HG03460 (cell line): ENCODE results near the gene CRIM1.

ENCODE experiments used
- ATAC-seq: cut with Tn5 transposase; IDR thresholded peaks from one replicate; pipeline ENCODE4 v1.9.1; 2021; ENCODE audit not compliant: unreplicated experiment

Gene CRIM1

DNA sequence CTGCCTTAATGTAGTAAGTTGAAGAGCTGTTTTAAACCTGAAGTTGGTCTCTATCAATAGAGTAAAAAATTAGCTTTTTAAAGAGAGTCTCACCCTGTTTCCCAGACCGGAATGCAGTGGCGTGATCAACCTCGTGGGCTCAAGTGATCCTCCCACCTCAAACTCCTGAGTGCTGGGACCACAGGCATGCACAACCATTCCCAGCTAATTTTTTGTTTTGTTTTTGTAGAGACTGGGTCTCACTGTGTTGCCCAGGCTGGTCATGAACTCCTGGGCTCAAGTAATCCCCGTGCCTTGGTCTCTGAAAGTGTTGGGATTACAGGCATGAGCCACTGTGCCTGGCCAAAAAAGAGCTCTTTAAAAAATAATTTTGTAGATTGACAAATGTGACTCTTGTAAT lies 40.3 kb downstream of the CRIM1 start:
- ATAC-seq: no peak

DNA sequence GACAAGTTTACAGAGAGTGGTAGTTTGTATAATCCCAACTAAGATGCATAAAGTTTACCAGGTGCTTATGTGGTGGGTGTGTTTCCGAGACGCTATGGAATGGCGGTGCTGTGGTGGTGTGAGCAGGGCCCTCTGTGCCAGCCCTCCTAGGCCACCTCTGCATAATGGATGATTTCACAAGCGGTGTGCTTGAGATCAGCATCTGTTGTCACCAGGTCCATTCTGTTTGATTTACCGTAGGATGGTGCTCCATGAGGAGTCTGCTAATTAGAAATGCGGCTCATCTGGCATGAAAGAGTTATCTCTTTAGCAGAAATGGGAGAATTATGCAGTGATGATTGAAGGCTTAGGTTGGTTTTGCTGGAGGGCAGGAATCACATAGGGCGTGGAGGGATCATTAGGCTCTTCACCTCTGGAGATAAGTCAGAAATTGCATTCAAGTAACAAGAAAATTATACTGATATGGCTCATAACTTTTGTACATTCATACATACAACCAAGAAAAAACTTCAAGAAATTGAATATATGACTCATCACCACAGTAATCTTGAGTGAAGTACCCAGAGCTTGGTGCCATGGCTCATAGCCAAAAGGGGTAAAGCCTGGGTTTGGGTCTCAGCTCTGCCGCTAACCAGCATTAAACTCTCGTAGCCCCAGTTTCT lies 41.4 kb downstream of the CRIM1 start:
- ATAC-seq: no peak

- no peak for ATAC-seq
These were observed 42.3 kb downstream of the CRIM1 start for GRCh38 chr2:36397728-36398413.

GRCh38 chr2:36399050-36399449 lies 43.5 kb downstream of the CRIM1 start:
- no peak for ATAC-seq

DNA sequence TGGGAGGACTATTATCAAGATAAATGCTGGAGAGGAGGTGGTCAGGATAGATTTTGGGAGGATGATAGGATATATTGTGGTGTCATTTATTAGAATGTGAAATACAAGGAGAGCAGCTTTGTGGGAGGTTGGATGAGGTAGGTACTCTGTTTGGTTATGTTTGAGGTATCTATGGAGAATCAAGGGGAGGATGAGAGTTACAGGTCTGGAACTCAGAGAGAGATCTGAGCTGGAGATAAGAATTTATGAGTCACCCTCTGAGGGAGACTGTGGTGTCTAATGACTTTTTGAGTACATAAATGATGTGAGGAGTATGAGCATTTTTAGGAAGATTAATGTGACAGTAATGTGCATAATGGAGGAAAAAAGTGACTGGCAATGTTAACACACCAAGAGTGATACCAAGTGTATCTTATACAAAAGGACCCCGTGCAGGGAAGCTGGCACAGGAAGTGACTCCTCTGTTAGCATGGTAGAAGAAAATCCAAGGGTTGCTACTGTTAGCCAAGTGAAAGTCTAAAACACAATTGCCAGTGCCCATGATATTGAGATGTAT lies 48.2 kb downstream of the CRIM1 start:
- peak; percentile 50 for ATAC-seq

DNA sequence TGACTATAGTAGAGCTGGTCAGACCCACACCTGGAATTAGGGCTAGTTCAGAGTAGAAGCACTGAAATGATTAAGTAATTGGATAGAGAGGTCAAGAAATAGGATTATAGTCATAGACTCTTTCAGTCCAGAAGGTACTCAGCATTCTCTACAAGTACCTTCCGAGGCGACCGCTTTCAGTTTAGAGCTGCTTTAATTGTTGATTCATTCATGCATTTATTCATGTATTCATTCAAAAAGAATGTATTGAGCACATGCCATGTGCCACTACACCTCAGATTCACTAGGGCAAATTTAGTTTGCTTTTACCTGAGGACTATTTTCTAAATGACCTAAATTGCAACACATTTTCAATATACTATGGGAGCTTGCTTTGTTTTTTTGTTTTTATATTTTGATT lies 48.7 kb downstream of the CRIM1 start:
- ATAC-seq: no peak

- ATAC-seq: peak; percentile 56
These were observed 49.2 kb downstream of the CRIM1 start for GRCh38 chr2:36404754-36405153.

DNA sequence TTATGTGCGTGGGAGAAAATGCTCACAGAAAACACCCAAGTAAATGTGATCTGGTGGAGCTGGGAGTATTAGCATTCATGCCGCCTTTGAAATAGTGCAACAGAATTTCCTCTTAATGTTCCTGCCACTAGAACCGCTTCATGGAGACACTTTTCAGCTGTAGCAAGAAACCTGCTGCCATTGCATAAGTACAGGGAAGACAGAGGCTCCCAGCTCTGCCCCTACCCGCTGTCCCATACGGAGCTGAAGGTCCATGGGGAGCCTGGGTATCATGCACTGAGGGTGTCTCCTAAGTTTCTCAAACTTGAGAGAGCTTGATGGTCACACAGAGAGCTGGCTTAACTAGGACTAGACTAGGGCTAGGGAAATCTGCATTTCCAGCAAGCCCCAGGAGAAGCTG lies 49.6 kb downstream of the CRIM1 start:
- ATAC-seq: no peak

DNA sequence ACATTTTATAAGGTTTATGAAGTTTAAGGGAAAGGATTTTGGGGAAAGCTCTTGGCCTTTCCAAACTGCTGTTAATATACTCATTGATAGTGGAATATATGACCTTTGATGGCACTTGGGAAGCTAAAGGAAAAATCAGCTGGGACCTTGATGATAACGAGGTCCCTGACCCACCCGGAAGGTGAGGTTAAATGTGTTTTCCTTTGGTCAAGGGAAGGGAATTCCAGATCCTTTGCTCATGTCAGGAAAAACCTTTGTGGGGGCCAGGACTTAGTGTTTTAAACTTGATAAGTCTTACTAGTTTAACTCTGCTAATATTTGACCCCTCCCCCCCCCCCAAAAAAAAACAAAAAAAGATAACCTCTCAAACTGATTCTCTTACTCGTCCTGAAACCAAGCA lies 50.7 kb downstream of the CRIM1 start:
- ATAC-seq: no peak

GRCh38 chr2:36407413-36407812 lies 51.8 kb downstream of the CRIM1 start:
- no peak for ATAC-seq

- no peak for ATAC-seq
These were observed 52.7 kb downstream of the CRIM1 start for GRCh38 chr2:36408198-36408703.

DNA sequence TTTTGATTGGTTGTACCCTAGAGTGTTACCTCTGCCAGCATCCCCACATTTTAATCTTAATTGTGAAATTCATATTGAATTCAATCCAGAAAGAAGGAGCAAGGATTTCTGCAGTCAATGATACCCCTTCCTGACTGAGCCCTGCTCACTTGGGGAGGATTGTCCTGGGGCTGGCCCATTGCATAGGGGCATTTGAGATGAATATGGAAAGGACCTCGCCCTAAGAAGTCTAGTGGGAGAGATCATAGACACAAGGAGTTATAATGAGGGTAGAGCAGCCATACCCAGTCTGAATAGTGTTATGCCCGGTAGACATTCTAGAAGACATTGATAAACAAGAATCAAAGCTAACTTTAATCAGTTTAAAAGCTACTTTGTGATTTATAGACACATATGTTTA lies 53.8 kb downstream of the CRIM1 start:
- no peak for ATAC-seq

GRCh38 chr2:36409935-36410334 lies 54.4 kb downstream of the CRIM1 start:
- ATAC-seq: no peak

DNA sequence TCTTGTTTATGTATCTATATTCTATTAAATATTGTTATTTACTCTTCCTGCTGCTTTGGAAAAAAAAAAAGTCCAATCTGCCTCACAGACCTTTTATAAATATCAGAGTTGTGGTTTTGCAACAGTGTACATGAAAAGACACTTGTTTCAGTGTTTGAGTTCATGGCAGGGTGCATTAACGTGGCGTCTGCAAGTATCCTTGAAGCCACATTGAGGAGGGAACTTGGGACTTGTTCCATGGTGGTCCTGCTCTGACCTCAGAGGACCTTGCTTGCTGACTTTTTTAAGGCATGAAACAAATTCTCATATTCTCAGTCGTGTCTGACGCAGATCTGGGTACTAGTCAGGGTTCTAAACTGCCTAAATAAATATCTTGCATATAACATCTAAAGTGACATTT lies 55.1 kb downstream of the CRIM1 start:
- ATAC-seq: no peak

DNA sequence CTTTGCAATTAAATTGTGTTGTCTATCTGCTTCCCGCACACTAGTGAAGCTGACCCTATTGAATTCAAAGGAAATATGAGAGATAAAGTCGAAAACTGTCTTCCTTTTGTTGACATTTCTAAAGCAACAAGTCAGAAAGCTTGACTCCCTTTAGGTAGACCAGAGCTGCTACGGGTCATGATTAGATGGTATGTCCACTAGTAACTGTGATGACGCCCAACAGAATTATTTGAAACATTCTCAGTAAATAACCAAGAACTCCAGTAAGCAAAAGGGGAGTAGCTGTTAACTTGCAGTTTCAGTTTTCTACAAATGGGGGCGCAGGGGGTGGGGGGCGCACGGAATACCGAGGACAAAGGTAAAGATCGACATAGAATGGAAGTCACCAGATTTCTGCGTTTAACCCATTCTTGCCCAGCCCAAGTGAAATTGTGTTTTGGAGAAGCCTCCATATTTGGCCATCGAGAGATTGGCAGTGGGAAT lies 56.4 kb downstream of the CRIM1 start:
- no peak for ATAC-seq

DNA sequence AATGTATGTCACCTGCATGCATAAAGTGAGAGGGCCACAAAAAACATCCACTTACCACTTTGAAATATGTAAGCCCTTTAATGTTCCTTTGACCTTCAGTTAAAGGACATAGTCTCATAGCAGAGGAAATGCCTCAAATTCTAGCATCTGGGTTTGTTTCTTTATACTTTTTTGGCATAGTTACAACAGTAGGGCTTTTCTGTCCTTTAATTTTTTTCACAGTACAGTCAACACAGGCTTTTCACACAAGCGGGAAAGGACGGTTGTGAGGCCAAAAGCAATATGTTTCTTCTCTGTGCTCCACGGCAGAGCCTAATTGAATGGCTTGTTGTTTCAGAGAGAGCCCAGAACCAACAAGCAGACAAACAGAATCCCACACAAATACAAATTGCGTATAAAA lies 57.6 kb downstream of the CRIM1 start:
- no peak for ATAC-seq

GRCh38 chr2:36414307-36414706 lies 58.7 kb downstream of the CRIM1 start:
- no peak for ATAC-seq

DNA sequence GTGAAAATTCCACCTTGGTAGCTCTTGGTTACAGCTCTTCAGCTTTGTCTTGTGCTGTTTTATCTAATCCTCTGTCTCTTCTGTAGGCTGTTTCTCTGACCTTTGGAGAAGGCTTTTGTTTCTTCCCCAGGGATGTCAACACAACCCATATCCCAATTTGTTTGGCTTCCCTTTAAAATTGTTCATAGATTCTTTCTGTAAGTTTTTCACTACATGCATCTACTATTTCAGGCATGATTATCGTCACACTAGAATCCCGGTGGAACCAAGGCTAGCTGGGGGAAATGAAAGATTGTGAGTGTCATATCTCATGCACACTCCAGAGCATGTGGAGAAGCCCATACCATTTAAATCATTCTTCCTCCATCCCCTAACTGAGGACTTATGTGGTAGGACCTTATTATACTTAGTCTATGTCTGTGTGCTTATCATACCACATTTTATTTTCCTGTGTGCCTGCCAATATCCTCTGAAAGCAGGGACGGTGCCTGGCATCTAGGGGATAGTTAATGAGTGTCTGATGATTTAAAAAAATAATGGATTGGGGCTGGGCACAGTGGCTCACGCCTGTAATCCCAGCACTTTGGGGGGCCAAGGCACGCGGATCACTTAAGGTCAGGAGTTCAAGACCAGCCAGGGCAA lies 59.9 kb downstream of the CRIM1 start:
- no peak for ATAC-seq

GRCh38 chr2:36416370-36417165 lies 61.0 kb downstream of the CRIM1 start:
- no peak for ATAC-seq

- no peak for ATAC-seq
These were observed 65.1 kb downstream of the CRIM1 start for GRCh38 chr2:36420569-36421181.

DNA sequence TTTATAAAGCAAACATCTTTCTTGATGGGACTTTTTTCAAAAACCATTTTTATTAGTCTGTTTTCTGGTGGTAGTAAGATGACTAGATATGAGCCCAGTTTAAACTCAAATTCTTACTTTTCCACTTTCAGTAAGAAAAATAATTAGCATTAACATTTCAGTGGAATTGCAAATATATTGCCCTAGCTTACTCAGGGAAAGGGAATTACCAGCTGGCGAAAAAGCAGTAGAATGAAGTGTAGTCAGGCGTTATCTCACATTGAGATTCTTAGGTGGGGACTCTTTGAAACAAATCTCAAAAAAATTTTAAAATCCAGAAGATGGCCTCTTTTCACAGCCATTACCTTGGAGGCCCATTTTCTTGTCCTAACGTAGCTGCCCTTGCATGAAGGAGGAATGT lies 65.8 kb downstream of the CRIM1 start:
- no peak for ATAC-seq
